Mesenchymal stem cell (in vitro differentiated cells and primary cell): ENCODE measurements around the gene GH1.
"Not testable (repeated sequence)": the region's sequence is repeated elsewhere in the genome, so short reads cannot be mapped to it uniquely, and the experiment has no call there.

Experiments
- DNase-seq: peaks from one replicate; pipeline ENCODE4 v3.0.0-alpha.2; 2013
- H2AFZ ChIP-seq: one replicate; pipeline ENCODE4 v1.6.1; 2013; ENCODE audit warnings: low read depth, mild to moderate bottlenecking, control low read depth, inconsistent platforms, low read length, moderate library complexity
- H2AK5ac ChIP-seq: 2 replicates; pipeline ENCODE4 v1.6.1; 2013; ENCODE audit warnings: low read length, moderate library complexity, mild to moderate bottlenecking, inconsistent platforms; ENCODE audit not compliant: severe bottlenecking
- H2BK120ac ChIP-seq: one replicate; pipeline ENCODE4 v1.6.1; 2013; ENCODE audit warnings: low read depth, mild to moderate bottlenecking, inconsistent platforms, low read length, moderate library complexity
- H2BK12ac ChIP-seq, 2 experiments: one replicate each; pipeline ENCODE4 v1.6.1; 2013; ENCODE audit warnings: inconsistent platforms in 2 of 2, low read length in 2 of 2, mild to moderate bottlenecking in 2 of 2, moderate library complexity in 2 of 2, control low read depth in 1 of 2
- H2BK15ac ChIP-seq: one replicate; pipeline ENCODE4 v1.6.1; 2013; ENCODE audit warnings: mild to moderate bottlenecking, low read depth, inconsistent platforms; ENCODE audit not compliant: poor library complexity, severe bottlenecking
- H2BK5ac ChIP-seq: 2 replicates; pipeline ENCODE4 v1.6.1; 2013; ENCODE audit warnings: low read depth, mild to moderate bottlenecking, low read length, control low read depth, inconsistent platforms; ENCODE audit not compliant: poor library complexity, severe bottlenecking
- H3K14ac ChIP-seq, 2 experiments: one replicate each; pipeline ENCODE4 v1.6.1; 2013; ENCODE audit warnings: inconsistent platforms in 2 of 2, low read length in 2 of 2, control low read depth in 1 of 2, mild to moderate bottlenecking in 1 of 2, moderate library complexity in 1 of 2
- H3K18ac ChIP-seq, 2 experiments: one replicate each; pipeline ENCODE4 v1.6.1; 2013; ENCODE audit warnings: inconsistent platforms in 2 of 2, low read length in 2 of 2, control low read depth in 1 of 2, low read depth in 1 of 2, mild to moderate bottlenecking in 1 of 2
- H3K23ac ChIP-seq, 2 experiments: one replicate each; pipeline ENCODE4 v1.6.1; 2013; ENCODE audit warnings: inconsistent platforms in 2 of 2, low read length in 2 of 2, mild to moderate bottlenecking in 2 of 2, moderate library complexity in 2 of 2, control low read depth in 1 of 2
- H3K27ac ChIP-seq: 2 replicates; pipeline ENCODE4 v1.5.1; 2013; ENCODE audit warnings: mild to moderate bottlenecking, moderate library complexity, low read length, control low read depth, inconsistent platforms; ENCODE audit not compliant: poor library complexity, severe bottlenecking
- H3K27me3 ChIP-seq, 2 experiments: 2 replicates each; pipeline versions ENCODE4 v1.6.1 to v1.7.0; 2013; ENCODE audit warnings: low read length in 2 of 2, mild to moderate bottlenecking in 2 of 2, moderate library complexity in 2 of 2, control low read depth in 1 of 2, inconsistent platforms in 1 of 2; ENCODE audit not compliant: control insufficient read depth in 1 of 2, insufficient read depth in 1 of 2
- H3K36me3 ChIP-seq, 2 experiments: 2 replicates each; pipeline versions ENCODE4 v1.6.1 to v1.7.0; 2013; ENCODE audit warnings: low read length in 2 of 2, control low read depth in 1 of 2, inconsistent platforms in 1 of 2, low read depth in 1 of 2, mild to moderate bottlenecking in 1 of 2; ENCODE audit not compliant: insufficient read depth in 2 of 2, control insufficient read depth in 1 of 2
- H3K4ac ChIP-seq, 2 experiments: one replicate each; pipeline ENCODE4 v1.6.1; 2013; ENCODE audit warnings: inconsistent platforms in 2 of 2, low read length in 2 of 2, mild to moderate bottlenecking in 2 of 2, moderate library complexity in 2 of 2, control low read depth in 1 of 2, low read depth in 1 of 2
- H3K4me1 ChIP-seq: 2 replicates; pipeline ENCODE4 v1.6.1; 2013; ENCODE audit warnings: low read depth, low read length, control low read depth; ENCODE audit not compliant: control insufficient read depth, insufficient read depth
- H3K4me2 ChIP-seq: 2 replicates; pipeline ENCODE4 v1.6.1; 2013; ENCODE audit warnings: low read length, mild to moderate bottlenecking, inconsistent platforms; ENCODE audit not compliant: poor library complexity, severe bottlenecking
- H3K4me3 ChIP-seq, 2 experiments: 2 replicates each; pipeline versions ENCODE4 v1.5.1 to v1.7.0; 2013; ENCODE audit warnings: low read length in 2 of 2, mild to moderate bottlenecking in 2 of 2, control low read depth in 1 of 2, low read depth in 1 of 2; ENCODE audit not compliant: insufficient read depth in 1 of 2
- H3K79me1 ChIP-seq: replicated peaks from 2 replicates; pipeline ENCODE4 v1.6.1; 2013; ENCODE audit warnings: mild to moderate bottlenecking, control low read depth, low read length, inconsistent platforms; ENCODE audit not compliant: poor library complexity, severe bottlenecking
- H3K9ac ChIP-seq: 2 replicates; pipeline ENCODE4 v1.7.0; 2013; ENCODE audit warnings: mild to moderate bottlenecking, low read length, moderate library complexity
- H3K9me3 ChIP-seq: 2 replicates; pipeline ENCODE4 v1.7.0; 2013; ENCODE audit warnings: mild to moderate bottlenecking, low read length; ENCODE audit not compliant: control insufficient read depth
- H4K8ac ChIP-seq: one replicate; pipeline ENCODE4 v1.6.1; 2013; ENCODE audit warnings: inconsistent platforms, mild to moderate bottlenecking, low read length, moderate library complexity
- H4K91ac ChIP-seq: one replicate; pipeline ENCODE4 v1.6.1; 2013; ENCODE audit warnings: mild to moderate bottlenecking, low read length, inconsistent platforms
- WGBS: methylation state at CpG from one replicate; pipeline ENCODE4 v1.1.7; 2013; ENCODE audit warnings: mixed read lengths; 5-methylcytosine and 5-hydroxymethylcytosine counted together

Gene GH1

GRCh38 chr17:63927464-63928171, 9.0 kb upstream of the GH1 start:
- H2BK5ac ChIP-seq, result no peak overlapping the region
- no peak overlapping the region for H3K14ac ChIP-seq
- H2BK120ac ChIP-seq, result no peak overlapping the region
- H3K4me1 ChIP-seq, result no peaks in the 10 kb centered on the region
- no peaks in the 10 kb centered on the region for H3K79me1 ChIP-seq
- WGBS, result 60% methylated on average over 7 of the region's 8 CpGs
- H2AK5ac ChIP-seq, result no peak overlapping the region
- no peak overlapping the region for H3K23ac ChIP-seq
- no peak overlapping the region for H3K27ac ChIP-seq
- H4K91ac ChIP-seq, result no peak overlapping the region
- no peak overlapping the region for H3K9ac ChIP-seq
- H2AFZ ChIP-seq, result no peak overlapping the region
- H2BK15ac ChIP-seq, result no peak overlapping the region
- no peaks in the 10 kb centered on the region for H3K9me3 ChIP-seq
- DNase-seq, result no peak
- no peak overlapping the region for H2BK12ac ChIP-seq
- no peaks in the 10 kb centered on the region for H3K36me3 ChIP-seq
- H3K4ac ChIP-seq, result no peak overlapping the region
- no peak overlapping the region for H4K8ac ChIP-seq
- H3K18ac ChIP-seq, result no peak overlapping the region
- peaks cover 3 to 23% of the 10 kb centered on the region in 2 experiments for H3K27me3 ChIP-seq
- no peak overlapping the region for H3K4me3 ChIP-seq
- no peak overlapping the region for H3K4me2 ChIP-seq

- H3K9me3 ChIP-seq, result no peaks in the 10 kb centered on the region
- no peak overlapping the region for H2BK12ac ChIP-seq
- no peaks in the 10 kb centered on the region for H3K79me1 ChIP-seq
- no peak overlapping the region for H3K23ac ChIP-seq
- no peak overlapping the region for H3K4me3 ChIP-seq
- H3K9ac ChIP-seq, result no peak overlapping the region
- H3K4me2 ChIP-seq, result no peak overlapping the region
- no peak overlapping the region for H4K91ac ChIP-seq
- H3K18ac ChIP-seq, result no peak overlapping the region
- no peak overlapping the region for H2AFZ ChIP-seq
- H3K4ac ChIP-seq, result no peak overlapping the region
- no peak overlapping the region for H3K14ac ChIP-seq
- peaks cover 3 to 14% of the 10 kb centered on the region in 2 experiments for H3K27me3 ChIP-seq
- H2AK5ac ChIP-seq, result no peak overlapping the region
- H2BK120ac ChIP-seq, result no peak overlapping the region
- H3K4me1 ChIP-seq, result no peaks in the 10 kb centered on the region
- DNase-seq, result no peak
- WGBS, result 100% methylated on average over 1 of the region's 2 CpGs
- H2BK15ac ChIP-seq, result no peak overlapping the region
- H2BK5ac ChIP-seq, result no peak overlapping the region
- H4K8ac ChIP-seq, result no peak overlapping the region
- H3K36me3 ChIP-seq, result no peaks in the 10 kb centered on the region
- H3K27ac ChIP-seq, result no peak overlapping the region
Observed at GRCh38 chr17:63926164-63926563, 7.5 kb upstream of the GH1 start.

GRCh38 chr17:63925615-63926014, 7.0 kb upstream of the GH1 start:
- no peak overlapping the region for H3K18ac ChIP-seq
- no peak overlapping the region for H2AFZ ChIP-seq
- H3K4me1 ChIP-seq, result no peaks in the 10 kb centered on the region
- no peak overlapping the region for H2BK5ac ChIP-seq
- no peak overlapping the region for H3K23ac ChIP-seq
- no peak overlapping the region for H3K4ac ChIP-seq
- no peak overlapping the region for H2BK15ac ChIP-seq
- no peak overlapping the region for H2BK120ac ChIP-seq
- no peak overlapping the region for H3K27ac ChIP-seq
- no peak overlapping the region for H3K4me3 ChIP-seq
- H3K27me3 ChIP-seq, result peaks cover 3 to 14% of the 10 kb centered on the region in 2 experiments
- H2AK5ac ChIP-seq, result no peak overlapping the region
- H3K14ac ChIP-seq, result no peak overlapping the region
- H3K4me2 ChIP-seq, result no peak overlapping the region
- no peaks in the 10 kb centered on the region for H3K79me1 ChIP-seq
- H2BK12ac ChIP-seq, result no peak overlapping the region
- H4K8ac ChIP-seq, result no peak overlapping the region
- DNase-seq, result no peak
- no peaks in the 10 kb centered on the region for H3K36me3 ChIP-seq
- no peak overlapping the region for H4K91ac ChIP-seq
- no peak overlapping the region for H3K9ac ChIP-seq
- WGBS, result 20% methylated on average over 1 of the region's 5 CpGs
- H3K9me3 ChIP-seq, result no peaks in the 10 kb centered on the region

GRCh38 chr17:63922402-63922801, 3.8 kb upstream of the GH1 start:
- not testable (repeated sequence) for H4K8ac ChIP-seq, H2BK5ac ChIP-seq, H3K79me1 ChIP-seq, H3K27ac ChIP-seq, H3K14ac ChIP-seq, H4K91ac ChIP-seq, H3K18ac ChIP-seq, H3K4me3 ChIP-seq, DNase-seq, H3K4ac ChIP-seq, H2BK120ac ChIP-seq, H2BK15ac ChIP-seq, H2AK5ac ChIP-seq, H3K4me1 ChIP-seq, H3K9ac ChIP-seq, H2AFZ ChIP-seq, H3K36me3 ChIP-seq, H3K23ac ChIP-seq, H2BK12ac ChIP-seq, H3K9me3 ChIP-seq, H3K4me2 ChIP-seq
- H3K27me3 ChIP-seq, result peaks cover 16 to 22% of the 10 kb centered on the region in 2 experiments
- 91% methylated on average over 7 of the region's 9 CpGs for WGBS
